GM18498 (cell line): Measurements from ENCODE around the gene ITSN1.
"Not testable (repeated sequence)": the region's sequence is repeated elsewhere in the genome, so short reads cannot be mapped to it uniquely, and the experiment has no call there.

Experiments used
- ATAC-seq: cut with Tn5 transposase; IDR thresholded peaks from one replicate; pipeline ENCODE4 v1.9.1; 2021; ENCODE audit warnings: mild to moderate bottlenecking, moderate library complexity; ENCODE audit not compliant: unreplicated experiment

The ITSN1 gene

DNA sequence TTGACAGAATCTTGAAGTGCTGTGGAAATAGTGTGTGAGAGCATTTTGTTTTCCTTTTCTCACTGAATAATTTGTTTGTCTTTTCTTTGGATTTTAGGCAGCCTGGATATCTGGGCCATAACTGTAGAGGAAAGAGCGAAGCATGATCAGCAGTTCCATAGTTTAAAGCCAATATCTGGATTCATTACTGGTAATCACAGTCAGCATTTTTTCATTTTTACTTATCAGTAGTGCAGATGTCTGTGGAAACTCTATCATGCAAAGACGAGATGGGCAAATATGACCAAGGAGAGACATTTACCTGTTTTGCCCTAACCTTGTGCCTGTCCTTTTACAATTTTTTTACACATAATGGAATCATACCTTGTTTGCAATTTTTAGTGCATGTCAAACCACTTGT, 78.8 kb downstream of the ITSN1 start:
- ATAC-seq, result no peak

DNA sequence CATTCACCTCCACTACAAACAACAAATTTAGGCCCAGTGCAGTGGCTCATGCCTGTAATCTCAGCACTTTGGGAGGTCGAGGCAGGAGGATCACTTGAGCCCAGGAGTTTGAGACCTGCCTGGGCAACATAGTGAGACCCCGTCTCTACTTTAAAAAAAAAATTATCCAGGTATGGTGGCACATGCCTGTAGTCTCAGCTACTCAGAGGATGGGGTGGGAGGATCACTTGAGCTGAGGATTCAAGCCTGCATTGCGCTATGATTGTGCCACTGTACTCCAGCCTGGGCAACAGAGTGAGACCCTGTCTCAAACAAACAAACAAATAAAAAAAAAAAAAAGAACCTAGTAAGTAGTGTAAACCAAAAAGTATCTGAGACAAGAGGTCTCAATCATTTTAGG, 86.8 kb downstream of the ITSN1 start:
- not testable (repeated sequence) for ATAC-seq

GRCh38 chr21:33729641-33730040, 87.3 kb downstream of the ITSN1 start:
- ATAC-seq, result no peak

- no peak for ATAC-seq
These were observed 89.1 kb downstream of the ITSN1 start for GRCh38 chr21:33731447-33731846.

DNA sequence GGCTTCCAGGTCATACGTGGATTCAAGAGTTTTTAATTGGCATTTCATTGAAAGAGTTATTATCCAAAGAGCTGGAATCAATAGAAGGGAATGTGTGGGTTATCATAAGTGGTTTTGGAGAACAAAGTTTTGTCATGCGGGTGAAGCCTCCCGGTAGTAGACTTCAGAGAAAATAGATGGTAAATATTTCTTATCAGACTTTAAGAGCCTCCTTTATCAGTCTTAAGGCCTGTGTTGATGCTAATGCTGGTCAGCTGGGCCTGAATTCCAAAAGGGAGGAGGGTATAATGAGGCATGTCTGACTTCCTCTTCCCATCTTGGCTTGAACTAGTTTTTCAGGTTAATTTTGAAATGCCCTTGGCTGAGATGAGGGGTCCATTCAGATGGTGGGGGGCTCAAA, 89.7 kb downstream of the ITSN1 start:
- ATAC-seq, result no peak

- no peak for ATAC-seq
These were observed 91.3 kb downstream of the ITSN1 start for GRCh38 chr21:33733601-33734000.

GRCh38 chr21:33734291-33734690, 92.0 kb downstream of the ITSN1 start:
- ATAC-seq, result no peak

DNA sequence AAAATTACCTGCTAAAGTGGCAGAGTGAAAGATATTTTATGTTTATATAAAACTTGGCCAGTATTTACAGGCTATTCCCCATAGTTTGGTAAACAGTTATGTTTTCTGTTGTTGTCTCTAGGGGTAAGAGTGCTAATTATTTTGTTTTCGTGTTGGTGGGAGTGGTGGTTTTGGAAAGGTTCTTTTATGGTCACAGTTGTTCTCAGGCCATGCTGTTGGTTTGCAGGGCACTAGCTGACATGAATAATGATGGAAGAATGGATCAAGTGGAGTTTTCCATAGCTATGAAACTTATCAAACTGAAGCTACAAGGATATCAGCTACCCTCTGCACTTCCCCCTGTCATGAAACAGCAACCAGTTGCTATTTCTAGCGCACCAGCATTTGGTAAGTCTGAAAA, 92.5 kb downstream of the ITSN1 start:
- no peak for ATAC-seq

DNA sequence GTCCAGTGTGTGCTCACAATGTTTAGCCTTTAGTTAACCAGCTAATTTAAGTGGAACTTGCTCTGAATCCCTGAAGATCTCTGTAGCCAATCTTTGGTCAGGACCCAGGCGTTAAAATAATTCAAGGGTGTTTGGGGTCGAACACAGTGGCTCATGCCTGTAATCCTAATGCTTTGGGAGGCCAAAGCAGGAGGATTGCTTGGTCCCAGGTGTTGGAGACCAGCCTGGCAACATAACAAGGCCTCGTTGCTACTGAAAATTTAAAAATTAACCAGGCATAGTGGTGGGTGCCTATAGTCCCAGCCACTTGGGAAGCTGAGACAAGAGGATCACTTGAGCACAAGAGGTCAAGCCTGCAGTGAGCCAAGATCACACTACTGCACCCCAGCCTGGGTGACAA, 94.3 kb downstream of the ITSN1 start:
- no peak for ATAC-seq

DNA sequence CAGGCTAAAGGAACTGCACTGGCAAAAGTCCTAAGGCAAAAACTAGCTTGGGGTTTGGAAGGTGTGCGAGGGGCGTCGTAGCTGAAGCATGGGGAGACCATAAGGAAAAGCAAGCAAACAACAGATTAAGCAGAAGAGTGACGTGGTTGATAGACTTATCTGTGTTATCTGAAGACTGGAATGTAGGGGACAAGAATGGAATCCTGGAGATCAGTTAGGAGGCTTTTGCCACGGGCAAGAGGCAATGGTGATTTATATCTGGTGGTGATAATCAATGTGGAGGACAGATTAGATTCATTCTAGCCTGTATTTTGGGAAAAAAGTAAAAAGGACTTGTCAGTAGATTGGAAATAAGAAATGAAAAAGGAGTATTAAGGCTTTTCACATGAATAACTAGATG, 97.4 kb downstream of the ITSN1 start:
- ATAC-seq, result no peak

- ATAC-seq, result no peak
These were observed 105.1 kb downstream of the ITSN1 start for GRCh38 chr21:33747420-33747819.

DNA sequence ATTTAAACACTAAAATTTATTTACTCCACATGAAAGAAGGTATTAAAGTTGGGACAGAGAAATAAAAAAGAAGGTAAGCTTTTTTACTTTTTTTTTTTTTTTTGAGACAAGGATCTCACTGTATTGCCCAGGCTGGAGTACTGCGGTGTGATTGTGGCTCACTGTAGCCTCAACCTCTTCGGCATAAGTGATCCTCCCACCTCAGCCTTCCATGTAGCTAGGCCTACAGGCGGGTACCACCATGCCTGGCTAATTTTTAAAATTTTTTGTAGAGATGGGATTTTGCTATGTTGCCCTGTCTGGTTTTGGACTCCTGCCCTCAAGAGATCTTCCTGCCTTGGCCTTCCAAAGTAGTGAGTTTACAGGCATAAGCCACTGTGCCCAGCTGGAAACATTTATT, 106.6 kb downstream of the ITSN1 start:
- ATAC-seq, result no peak

GRCh38 chr21:33750017-33750416, 107.7 kb downstream of the ITSN1 start:
- no peak for ATAC-seq

- no peak for ATAC-seq
These were observed 108.8 kb downstream of the ITSN1 start for GRCh38 chr21:33751120-33751519.

DNA sequence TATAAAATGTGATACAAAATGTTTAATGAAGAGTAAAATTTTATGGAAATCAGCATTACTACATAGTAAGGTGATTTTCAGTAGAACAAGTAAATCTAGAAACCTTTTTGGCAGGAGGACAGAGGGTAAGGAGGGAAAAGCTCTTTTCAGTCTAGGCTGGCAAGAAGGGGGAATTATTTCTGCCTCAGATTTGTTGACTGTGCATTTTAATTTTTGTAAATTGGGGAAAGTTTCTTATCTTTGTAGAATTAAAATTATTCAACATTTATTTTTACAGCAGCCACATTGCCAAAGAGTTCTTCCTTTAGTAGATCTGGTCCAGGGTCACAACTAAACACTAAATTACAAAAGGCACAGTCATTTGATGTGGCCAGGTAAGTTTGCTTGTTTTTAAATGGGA, 109.2 kb downstream of the ITSN1 start:
- no peak for ATAC-seq

GRCh38 chr21:33752260-33752659, 110.0 kb downstream of the ITSN1 start:
- no peak for ATAC-seq

GRCh38 chr21:33753886-33754285, 111.6 kb downstream of the ITSN1 start:
- no peak for ATAC-seq

DNA sequence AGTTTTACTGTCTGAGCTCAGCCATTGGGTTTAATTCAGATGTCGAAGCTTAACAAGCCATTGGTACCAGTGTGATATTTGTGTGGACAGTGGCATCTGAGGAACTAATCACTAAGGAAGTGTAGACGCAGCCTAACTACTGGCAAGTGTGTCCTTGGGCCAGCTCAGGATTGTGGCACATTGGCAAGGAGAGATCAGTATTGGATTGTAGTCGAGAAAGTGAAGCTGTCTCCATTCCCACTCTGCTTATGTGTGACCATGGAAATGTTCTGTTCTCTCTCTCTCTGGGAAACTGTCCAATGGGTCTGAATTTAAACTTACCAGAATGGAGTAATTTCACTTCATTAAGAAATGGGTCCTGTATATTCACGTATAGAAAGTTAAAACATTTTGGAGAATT, 112.2 kb downstream of the ITSN1 start:
- no peak for ATAC-seq

DNA sequence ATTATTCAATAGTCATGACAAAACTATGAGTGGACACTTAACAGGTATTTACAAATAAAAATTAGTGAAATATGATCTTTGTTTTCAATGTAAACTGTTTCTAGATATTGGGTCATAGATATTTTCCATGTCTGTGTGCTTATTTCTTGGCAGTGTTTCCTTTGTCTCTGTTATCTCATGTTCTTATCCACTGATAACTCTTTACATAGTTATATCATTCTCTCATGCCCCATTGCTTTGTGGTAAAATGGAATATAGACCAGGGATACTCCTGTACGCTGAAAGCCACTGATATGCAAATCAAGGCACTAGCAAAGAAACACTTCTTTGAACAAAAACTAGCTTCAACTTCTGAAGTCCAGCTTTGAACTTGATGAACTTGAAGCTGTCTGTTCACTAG, 113.1 kb downstream of the ITSN1 start:
- ATAC-seq, result no peak

GRCh38 chr21:33760641-33761440, 118.5 kb downstream of the ITSN1 start:
- no peak for ATAC-seq

DNA sequence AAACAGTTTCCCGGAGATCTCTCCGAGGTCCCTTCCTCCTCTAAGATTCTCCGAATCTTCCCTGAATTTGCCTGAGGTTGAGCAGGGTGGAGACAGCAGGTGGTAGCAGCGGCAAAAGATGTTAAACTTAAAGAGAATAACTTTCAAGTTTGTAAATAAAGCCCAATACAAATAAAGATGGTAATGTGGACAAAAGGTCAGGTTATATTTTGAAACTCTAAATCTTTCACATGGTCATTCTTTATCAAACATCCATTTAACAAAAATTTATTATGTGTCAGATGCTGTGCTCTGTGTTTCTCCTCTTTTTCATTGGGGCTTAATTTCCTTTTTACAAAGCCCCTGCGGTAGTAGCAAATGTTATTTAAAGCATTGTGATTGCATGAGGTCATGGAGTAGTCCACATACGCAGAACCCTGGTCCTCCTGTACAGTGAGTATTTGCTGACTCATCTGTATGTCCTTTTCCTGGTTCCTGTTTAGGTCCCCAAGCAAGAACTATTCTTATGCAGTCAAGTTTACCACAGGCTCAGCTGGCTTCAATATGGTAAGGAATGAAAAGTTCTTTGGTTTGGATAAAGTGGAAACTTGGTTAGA, 119.2 kb downstream of the ITSN1 start:
- no peak for ATAC-seq

DNA sequence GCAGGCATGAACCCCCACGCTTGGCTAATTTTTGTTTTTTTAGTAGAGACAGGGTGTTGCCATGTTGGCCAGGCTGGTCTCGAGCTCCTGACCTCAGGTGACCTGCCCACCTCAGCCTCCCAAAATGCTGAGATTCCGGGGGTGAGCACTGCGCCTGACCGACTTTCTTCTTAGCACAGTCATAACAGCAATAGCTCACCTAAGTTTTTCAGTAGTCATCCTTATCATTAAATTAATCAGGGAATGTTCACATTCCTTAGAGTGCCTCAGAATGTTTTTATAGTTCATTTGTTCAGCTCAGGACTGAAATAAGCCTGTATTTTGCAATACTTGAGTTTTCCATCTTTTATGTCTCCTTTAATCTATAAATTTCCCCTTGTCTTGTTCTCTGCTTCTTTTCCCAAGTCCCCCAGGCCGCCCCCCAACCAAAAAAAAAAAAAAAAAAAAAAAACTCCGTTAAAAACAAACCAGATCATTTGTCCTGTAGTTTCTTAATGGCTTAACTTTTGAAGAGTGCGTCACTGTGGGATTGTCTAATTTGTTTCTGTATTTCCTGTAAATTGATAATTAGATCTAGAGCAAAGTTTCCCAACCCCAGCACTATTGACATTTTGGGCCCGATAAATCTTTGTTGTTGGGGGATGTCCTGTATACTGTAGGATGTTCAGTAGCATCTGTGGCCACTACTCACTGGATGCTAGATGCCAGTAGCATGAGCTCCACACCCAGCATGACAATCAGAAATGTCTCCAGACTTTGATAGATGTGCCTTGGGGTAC, 120.7 kb downstream of the ITSN1 start:
- ATAC-seq, result no peak
